GM13977 (cell line): Measurements from ENCODE around the gene TVP23A.

Experiments
- DNase-seq: peaks from one replicate; pipeline ENCODE4 v3.0.0; 2012; ENCODE audit warnings: low spot score
- in situ Hi-C: fragments of 300-500 bp; cut with MboI; formaldehyde crosslinking; loops from one replicate; pipeline ENCODE4 v1.12.0; 2022; ENCODE audit warnings: low sequenced_read_pairs, low pct_unique_long_range_greater_than_20kb, mixed read lengths, inconsistent platforms; ENCODE audit not compliant: unreplicated experiment
- TF ChIP-seq, protein P1 (sequence below): IDR thresholded peaks from 2 replicates; pipeline ENCODE4 v1.5.1; 2012; ENCODE audit warnings: mild to moderate bottlenecking, control low read depth; ENCODE audit not compliant: insufficient read depth; ENCODE audit errors: extremely low read depth, missing control alignments

TVP23A gene

DNA sequence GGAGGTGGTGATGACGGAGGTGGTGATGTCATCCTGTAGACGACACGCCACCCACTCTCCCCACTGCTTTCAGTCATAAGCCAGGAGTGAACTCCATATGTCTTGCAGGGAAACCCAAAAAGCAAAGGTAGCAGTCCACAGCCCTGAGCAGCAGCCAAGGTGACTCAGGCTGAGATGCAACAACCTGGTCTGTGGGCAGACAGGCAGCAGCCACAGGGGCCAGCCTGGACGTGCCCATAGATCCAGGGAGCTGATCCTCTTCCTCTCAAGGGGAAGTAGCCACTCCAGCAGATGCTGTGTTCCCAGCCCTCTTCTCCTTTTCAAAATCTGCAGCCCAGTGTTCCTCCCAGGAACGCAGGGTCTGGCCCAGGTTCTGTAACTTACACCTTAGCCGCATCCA, 41.1 kb upstream of the TVP23A start:
- in situ Hi-C loops, result loop anchor here (10.0 kb wide), 1 partner anchor 45 kb away; the partner anchor contains the start of gene TVP23A
- no peak for DNase-seq
- TF ChIP-seq, protein P1, sequence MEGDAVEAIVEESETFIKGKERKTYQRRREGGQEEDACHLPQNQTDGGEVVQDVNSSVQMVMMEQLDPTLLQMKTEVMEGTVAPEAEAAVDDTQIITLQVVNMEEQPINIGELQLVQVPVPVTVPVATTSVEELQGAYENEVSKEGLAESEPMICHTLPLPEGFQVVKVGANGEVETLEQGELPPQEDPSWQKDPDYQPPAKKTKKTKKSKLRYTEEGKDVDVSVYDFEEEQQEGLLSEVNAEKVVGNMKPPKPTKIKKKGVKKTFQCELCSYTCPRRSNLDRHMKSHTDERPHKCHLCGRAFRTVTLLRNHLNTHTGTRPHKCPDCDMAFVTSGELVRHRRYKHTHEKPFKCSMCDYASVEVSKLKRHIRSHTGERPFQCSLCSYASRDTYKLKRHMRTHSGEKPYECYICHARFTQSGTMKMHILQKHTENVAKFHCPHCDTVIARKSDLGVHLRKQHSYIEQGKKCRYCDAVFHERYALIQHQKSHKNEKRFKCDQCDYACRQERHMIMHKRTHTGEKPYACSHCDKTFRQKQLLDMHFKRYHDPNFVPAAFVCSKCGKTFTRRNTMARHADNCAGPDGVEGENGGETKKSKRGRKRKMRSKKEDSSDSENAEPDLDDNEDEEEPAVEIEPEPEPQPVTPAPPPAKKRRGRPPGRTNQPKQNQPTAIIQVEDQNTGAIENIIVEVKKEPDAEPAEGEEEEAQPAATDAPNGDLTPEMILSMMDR, result no peak

DNA sequence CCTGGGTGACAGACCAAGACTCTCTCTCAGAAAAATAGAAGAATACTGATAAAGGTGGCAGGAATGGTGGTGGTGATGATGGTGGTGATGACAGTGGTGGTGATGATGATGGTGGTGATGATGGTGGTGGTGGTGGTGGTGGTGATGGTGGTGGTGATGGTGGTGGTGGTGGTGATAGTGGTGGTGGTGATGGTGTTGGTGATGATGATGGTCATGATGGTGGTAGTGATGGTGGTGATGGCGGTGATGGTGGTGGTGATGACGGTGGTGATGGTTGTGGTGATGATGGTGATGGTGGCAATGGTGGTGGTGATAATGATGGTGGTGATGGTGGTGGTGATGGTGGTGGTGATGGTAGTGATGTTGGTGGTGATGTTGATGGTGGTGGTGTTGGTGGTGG, 40.4 kb upstream of the TVP23A start:
- no peak for DNase-seq
- in situ Hi-C loops, result no loop called here
- TF ChIP-seq, protein P1, result no peak

DNA sequence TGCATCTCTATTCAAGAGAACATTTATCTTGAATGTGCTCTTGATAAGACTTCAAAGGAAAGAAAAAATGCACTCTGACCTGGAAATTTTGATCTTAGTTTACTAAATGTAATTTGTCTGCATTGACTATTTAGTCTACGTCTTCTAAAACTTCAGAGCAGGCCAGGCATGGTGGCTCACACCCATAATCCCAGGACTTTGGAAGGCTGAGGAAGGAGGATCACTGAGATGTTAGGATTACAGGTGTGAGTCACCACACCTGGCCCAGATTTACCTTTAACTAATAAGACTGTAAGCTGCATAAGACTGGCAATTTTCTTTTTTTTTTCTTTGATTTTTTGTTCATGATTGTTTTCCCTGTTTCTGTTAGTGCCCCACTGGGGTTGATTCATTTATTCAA, 39.6 kb upstream of the TVP23A start:
- TF ChIP-seq, protein P1, result no peak
- in situ Hi-C loops, result no loop called here

DNA sequence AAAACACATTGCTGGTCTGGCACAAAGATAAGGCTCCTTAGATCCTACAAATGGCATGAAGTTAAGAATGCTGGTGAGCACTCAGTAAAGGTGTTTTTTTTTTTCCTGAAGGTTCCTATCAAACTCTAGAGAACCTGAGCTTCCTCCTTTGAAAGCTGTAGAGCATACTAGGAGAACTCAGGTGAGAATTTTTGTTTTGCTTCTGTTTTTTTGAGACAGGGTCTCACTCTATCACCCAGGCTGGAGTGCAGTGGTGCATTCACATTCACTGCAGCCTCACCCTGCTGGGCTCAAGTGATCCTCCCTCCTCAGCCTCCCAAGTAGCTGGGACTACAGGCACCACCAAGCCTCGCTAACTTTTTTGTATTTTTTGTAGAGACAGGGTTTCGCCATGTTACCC, 37.4 kb upstream of the TVP23A start:
- in situ Hi-C loops, result no loop called here
- DNase-seq, result no peak
- TF ChIP-seq, protein P1, result no peak

More for the DNA sequence above, 39.6 kb upstream of the TVP23A start:
- no peak for DNase-seq

DNA sequence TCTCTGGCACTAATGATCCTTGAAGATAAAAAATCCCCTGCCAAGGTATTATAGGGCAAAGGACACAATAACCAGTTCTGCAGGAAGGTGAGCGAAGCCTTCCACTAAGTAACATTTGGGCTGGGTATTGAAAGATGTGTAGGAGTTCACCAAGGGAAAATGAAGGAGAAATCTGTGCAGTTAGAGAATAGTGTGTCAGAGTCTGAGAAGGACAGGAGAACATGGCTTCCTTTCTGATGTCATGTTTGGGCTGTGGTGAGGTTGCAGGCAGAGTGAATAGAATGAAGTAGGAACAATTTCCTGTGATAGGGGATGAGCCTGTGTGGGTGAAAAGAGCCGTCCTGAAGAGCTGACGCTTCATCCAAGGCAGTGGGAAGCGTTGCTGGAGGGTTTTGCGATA, 34.4 kb upstream of the TVP23A start:
- no peak for DNase-seq
- in situ Hi-C loops, result no loop called here
- TF ChIP-seq, protein P1, result no peak

DNA sequence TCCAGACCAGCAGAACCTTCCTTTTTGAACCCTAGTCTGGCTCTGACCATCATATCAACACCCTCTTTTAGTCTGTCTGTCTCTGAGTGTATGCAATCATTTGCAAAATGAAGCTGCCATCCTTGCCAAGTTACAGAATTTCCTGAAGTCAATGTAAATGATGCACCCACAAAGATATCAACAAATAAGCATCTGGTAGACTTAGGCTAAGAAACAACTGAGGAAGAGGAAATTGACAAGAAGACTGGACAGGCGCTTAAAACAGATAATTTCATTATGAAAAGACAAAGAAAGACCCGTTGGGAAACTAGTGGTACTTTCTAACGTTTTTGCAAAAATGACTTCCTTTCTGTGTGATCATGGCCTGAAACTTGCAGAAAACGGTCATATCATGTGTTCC, 33.7 kb upstream of the TVP23A start:
- in situ Hi-C loops, result no loop called here
- DNase-seq, result no peak
- TF ChIP-seq, protein P1, result no peak

DNA sequence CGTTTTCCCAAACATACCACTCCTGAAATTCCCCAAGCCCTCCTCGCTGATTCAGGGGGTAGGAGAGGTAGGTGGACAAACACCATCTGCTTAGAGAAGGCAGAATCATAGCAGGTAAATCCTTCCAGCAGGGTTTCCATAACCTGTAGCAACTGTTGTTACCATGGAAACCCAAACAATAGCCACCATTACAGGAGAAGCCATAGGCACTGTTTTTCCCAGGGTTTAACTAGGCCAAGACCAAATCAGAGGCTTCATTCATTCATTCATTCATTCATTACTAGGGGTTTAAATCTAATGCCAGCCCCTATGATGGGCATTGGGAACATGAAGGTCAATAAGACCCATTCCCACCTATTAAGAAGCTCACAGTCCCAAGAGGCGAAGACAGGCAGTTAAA, 32.9 kb upstream of the TVP23A start:
- in situ Hi-C loops, result no loop called here
- no peak for DNase-seq

More for the DNA sequence above, 32.9 kb upstream of the TVP23A start:
- TF ChIP-seq, protein P1, result no peak
